Suprapubic skin (tissue), 3 donors: ENCODE measurements around the gene IKZF4.

ENCODE experiments used
- EP300 ChIP-seq: sonication (generic); formaldehyde crosslinking; IDR thresholded peaks from one replicate; pipeline ENCODE4 v1.6.1; 2017; ENCODE audit warnings: antibody characterized with exemption
- POLR2A ChIP-seq, 2 donors: fragments of 450-650 bp; IDR thresholded peaks; one replicate each; pipeline ENCODE4 v1.6.1; 2017; ENCODE audit warnings: antibody characterized with exemption in 2 of 2, mild to moderate bottlenecking in 2 of 2, moderate library complexity in 2 of 2
- TF ChIP-seq, protein P1 (sequence below), 2 donors: fragments of 200-600 bp in 1 of 2; fragments of 450-650 bp in 1 of 2; sonication (generic) in 1 of 2; IDR thresholded peaks; one replicate each; pipeline ENCODE4 v1.5.1; 2016 to 2019; ENCODE audit warnings: antibody characterized with exemption in 2 of 2, mild to moderate bottlenecking in 1 of 2, moderate library complexity in 1 of 2

- TF ChIP-seq, protein P1, sequence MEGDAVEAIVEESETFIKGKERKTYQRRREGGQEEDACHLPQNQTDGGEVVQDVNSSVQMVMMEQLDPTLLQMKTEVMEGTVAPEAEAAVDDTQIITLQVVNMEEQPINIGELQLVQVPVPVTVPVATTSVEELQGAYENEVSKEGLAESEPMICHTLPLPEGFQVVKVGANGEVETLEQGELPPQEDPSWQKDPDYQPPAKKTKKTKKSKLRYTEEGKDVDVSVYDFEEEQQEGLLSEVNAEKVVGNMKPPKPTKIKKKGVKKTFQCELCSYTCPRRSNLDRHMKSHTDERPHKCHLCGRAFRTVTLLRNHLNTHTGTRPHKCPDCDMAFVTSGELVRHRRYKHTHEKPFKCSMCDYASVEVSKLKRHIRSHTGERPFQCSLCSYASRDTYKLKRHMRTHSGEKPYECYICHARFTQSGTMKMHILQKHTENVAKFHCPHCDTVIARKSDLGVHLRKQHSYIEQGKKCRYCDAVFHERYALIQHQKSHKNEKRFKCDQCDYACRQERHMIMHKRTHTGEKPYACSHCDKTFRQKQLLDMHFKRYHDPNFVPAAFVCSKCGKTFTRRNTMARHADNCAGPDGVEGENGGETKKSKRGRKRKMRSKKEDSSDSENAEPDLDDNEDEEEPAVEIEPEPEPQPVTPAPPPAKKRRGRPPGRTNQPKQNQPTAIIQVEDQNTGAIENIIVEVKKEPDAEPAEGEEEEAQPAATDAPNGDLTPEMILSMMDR (IDR thresholded peaks at IDR 0.05), result no peak
- TF ChIP-seq EP300 (no peak), POLR2A (IDR thresholded peaks at IDR 0.05) (no peak)
Measured at GRCh38 chr12:56031987-56032386, 11.1 kb downstream of the IKZF4 start.
